Upper lobe of right lung (tissue), 1 donor: Measurements from ENCODE around the gene MED23. TPM values are rescaled to one million over a fixed set of nuclear protein-coding genes. Genes with fewer than 3 reads are reported as not detected.

Experiments
- ATAC-seq: fragments of 200-7000 bp; cut with Tn5 transposase; one replicate; pipeline ENCODE4 v1.9.1; 2020; ENCODE audit warnings: mild to moderate bottlenecking, moderate library complexity
- DNase-seq: peaks from one replicate; pipeline ENCODE4 v3.0.0-alpha.2; 2020
- H3K27ac ChIP-seq: fragments of 200-600 bp; one replicate; pipeline ENCODE4 v1.8.0; 2022
- H3K27me3 ChIP-seq: fragments of 200-600 bp; one replicate; pipeline ENCODE4 v1.8.0; 2022; ENCODE audit warnings: mild to moderate bottlenecking
- H3K36me3 ChIP-seq: fragments of 200-600 bp; one replicate; pipeline ENCODE4 v1.8.0; 2022
- H3K4me1 ChIP-seq: fragments of 200-600 bp; one replicate; pipeline ENCODE4 v1.8.0; 2022
- H3K4me3 ChIP-seq: fragments of 200-600 bp; one replicate; pipeline ENCODE4 v1.8.0; 2022; ENCODE audit warnings: mild to moderate bottlenecking
- H3K9me3 ChIP-seq: fragments of 200-600 bp; one replicate; pipeline ENCODE4 v1.8.0; 2022
- CTCF ChIP-seq: fragments of 200-600 bp; IDR thresholded peaks from one replicate; pipeline ENCODE4 v1.8.0; 2022; ENCODE audit warnings: antibody characterized with exemption
- intact Hi-C: fragments of 100-400 bp; cut with DNase I; formaldehyde crosslinking; loops from one replicate; pipeline ENCODE4 v1.11.0; 2022
- long read RNA-seq: library from polyadenylated mRNA; unstranded; transcript quantifications from one replicate; pipeline ENCODE4 v2.0.0, GENCODE V29; 2021
- total RNA-seq: library from RNA; stranded (reverse); fragmentation: NEBNext Ultra II Directional; extraction: Animal tissue kit (Norgen Biotek cat#: 25700); gene quantifications from one replicate; pipeline ENCODE4 v1.2.1, GENCODE V29; 2021
- donor health status: DM: no; HTN: yes; CAD: no; lungs with severe emphysema.

The MED23 gene
- total RNA-seq, result 25.8 TPM
- long read RNA-seq, full-length matches to known transcripts, result 14 of 29 reads
- long read RNA-seq, partial matches to known transcripts, result 8 of 29 reads
- long read RNA-seq, other reads (novel, unspliced or antisense), result 7 of 29 reads

- peak; percentile 96 for TF ChIP-seq CTCF
- H3K36me3 ChIP-seq, result peaks cover 28% of the 10 kb centered on the region
- H3K27ac ChIP-seq, result peak within 1 kb of the TSS; percentile 82
- peak; percentile 100 for ATAC-seq
- H3K4me1 ChIP-seq, result peaks cover 22% of the 10 kb centered on the region
- peak; percentile 97 for DNase-seq
- peak within 1 kb of the TSS; percentile 72 for H3K4me3 ChIP-seq
- H3K27me3 ChIP-seq, result no peaks in the 10 kb centered on the region
- no peaks in the 10 kb centered on the region for H3K9me3 ChIP-seq
- intact Hi-C loops, result no loop called here
These were observed at the start of gene MED23 for GRCh38 chr6:131627724-131628682. TSS of gene MED23 (minus strand) at chr6:131628242. CDS start at chr6:131628049, 193 bp downstream.

- H3K36me3 ChIP-seq, result no peaks in the 10 kb centered on the region
- no peaks in the 10 kb centered on the region for H3K4me1 ChIP-seq
- no peaks in the 10 kb centered on the region for H3K9me3 ChIP-seq
- H3K27ac ChIP-seq, result no peak overlapping the region
- no peaks in the 10 kb centered on the region for H3K27me3 ChIP-seq
- no peak for DNase-seq
- no peak for ATAC-seq
- no peak for TF ChIP-seq CTCF
- intact Hi-C loops, result no loop called here
- no peak overlapping the region for H3K4me3 ChIP-seq
These were observed 45.1 kb upstream of the MED23 start for GRCh38 chr6:131673184-131673583.

- Histone ChIP-seq H3K4me1 (no peaks in the 10 kb centered on the region), H3K4me3 (no peak overlapping the region), H3K9me3 (no peaks in the 10 kb centered on the region), H3K36me3 (no peaks in the 10 kb centered on the region), H3K27me3 (no peaks in the 10 kb centered on the region), H3K27ac (no peak overlapping the region)
- no peak for DNase-seq
- no peak for ATAC-seq
- TF ChIP-seq CTCF, result no peak
- intact Hi-C loops, result no loop called here
These were observed 41.8 kb upstream of the MED23 start for GRCh38 chr6:131669891-131670290.

- ATAC-seq (no peak), DNase-seq (no peak)
- H3K27ac ChIP-seq, result no peak overlapping the region
- H3K4me1 ChIP-seq, result no peaks in the 10 kb centered on the region
- no peaks in the 10 kb centered on the region for H3K36me3 ChIP-seq
- no peaks in the 10 kb centered on the region for H3K27me3 ChIP-seq
- H3K4me3 ChIP-seq, result no peak overlapping the region
- TF ChIP-seq CTCF, result no peak
- intact Hi-C loops, result no loop called here
- no peaks in the 10 kb centered on the region for H3K9me3 ChIP-seq
These were observed 35.6 kb upstream of the MED23 start for GRCh38 chr6:131663578-131664165.

- Histone ChIP-seq H3K27ac (no peak overlapping the region), H3K4me3 (no peak overlapping the region), H3K36me3 (no peaks in the 10 kb centered on the region), H3K27me3 (no peaks in the 10 kb centered on the region), H3K9me3 (no peaks in the 10 kb centered on the region), H3K4me1 (no peaks in the 10 kb centered on the region)
- no peak for ATAC-seq
- intact Hi-C loops, result no loop called here
- DNase-seq, result no peak
- TF ChIP-seq CTCF, result no peak
These were observed 32.2 kb upstream of the MED23 start for GRCh38 chr6:131660195-131660594.
